NCI-H510A (cell line): ENCODE data around the gene RSBN1.
"Not testable (repeated sequence)": the region's sequence is repeated elsewhere in the genome, so short reads cannot be mapped to it uniquely, and the experiment has no call there.

Experiments used
- DNase-seq: peaks from one replicate; lab custom pipeline; 2025; lab: John Stamatoyannopoulos, UW

The RSBN1 gene

DNA sequence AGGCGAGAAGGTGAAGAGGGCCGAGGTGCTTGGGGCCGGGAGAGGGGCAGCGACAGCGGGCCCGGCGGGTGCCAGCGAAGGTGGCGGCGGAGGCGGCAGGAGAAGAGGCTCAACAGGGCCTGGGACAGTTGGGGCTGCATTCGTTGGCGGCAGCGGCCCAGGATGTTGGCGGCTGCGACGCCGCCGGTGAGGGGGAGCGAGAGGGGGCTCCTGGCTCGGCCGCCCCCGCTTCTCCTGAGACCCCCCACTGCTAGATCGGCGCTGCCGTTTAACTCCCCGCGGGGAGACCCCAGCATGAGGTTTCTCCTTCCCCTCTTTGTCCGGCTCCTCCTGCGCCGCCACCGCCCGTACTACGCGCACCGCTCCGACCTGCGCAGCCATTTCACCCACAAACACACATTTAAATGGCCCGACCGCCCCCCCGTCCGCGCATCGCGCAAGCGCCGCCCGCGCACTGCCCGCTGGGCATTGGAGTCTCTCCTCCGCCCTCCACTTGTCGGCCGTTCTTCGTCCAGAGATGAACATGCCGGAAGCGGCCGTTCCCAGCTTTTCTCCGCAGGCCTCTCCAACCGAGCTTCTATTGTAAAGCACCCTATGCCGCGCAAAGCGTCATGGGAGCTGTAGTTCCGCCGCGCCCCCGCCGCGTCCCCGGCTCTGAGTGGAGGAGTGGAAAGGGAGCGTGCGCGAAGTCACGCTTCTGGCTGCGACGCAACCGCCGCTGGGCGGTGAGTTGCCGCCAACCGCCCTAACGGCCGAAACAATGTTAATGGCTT is at the start of gene RSBN1:
TSS of gene RSBN1 (minus strand) at position 589 of the 773 bp plus-strand sequence. CDS start at position 525, 64 bp downstream.
- peak; percentile 96 for DNase-seq

DNA sequence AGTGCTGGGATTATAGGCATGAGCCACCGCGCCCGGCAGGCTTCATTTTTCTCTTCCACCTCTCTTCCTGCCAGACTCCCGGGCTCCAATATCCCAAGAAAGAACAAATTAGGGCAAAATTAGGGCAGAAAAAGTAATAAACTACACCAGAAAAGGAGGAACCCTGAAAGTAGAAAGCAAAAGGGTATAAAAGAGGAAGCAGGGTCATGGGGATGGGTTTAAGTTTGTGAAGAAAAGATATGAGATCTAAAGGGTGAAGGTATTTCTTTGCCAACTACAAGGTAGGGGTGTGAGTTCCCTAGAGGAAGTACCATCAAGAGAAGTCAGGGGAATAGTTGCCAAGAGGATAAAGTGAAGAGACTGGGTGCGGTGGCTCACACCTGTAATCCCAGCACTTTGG is 49.4 kb upstream of the RSBN1 start:
- no peak for DNase-seq

DNA sequence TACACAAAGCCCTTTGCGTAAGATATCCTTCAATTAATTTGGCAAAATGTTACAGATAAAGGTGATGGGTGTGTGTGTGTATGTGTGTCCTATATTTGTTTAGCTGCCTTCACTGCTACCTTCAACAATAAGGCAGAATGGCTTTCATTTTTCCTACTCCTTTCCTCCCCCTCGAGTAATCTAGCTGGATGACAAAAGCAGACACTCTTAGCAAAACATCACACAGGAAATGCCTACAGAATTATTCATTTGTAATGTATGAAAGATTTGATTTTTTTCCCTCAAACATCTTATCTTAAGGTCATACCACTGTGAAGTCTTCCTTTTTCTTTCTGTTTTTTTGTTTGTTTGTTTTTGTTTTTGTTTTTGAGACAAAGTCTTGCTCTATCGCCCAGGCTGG is 48.6 kb upstream of the RSBN1 start:
- DNase-seq = no peak

DNA sequence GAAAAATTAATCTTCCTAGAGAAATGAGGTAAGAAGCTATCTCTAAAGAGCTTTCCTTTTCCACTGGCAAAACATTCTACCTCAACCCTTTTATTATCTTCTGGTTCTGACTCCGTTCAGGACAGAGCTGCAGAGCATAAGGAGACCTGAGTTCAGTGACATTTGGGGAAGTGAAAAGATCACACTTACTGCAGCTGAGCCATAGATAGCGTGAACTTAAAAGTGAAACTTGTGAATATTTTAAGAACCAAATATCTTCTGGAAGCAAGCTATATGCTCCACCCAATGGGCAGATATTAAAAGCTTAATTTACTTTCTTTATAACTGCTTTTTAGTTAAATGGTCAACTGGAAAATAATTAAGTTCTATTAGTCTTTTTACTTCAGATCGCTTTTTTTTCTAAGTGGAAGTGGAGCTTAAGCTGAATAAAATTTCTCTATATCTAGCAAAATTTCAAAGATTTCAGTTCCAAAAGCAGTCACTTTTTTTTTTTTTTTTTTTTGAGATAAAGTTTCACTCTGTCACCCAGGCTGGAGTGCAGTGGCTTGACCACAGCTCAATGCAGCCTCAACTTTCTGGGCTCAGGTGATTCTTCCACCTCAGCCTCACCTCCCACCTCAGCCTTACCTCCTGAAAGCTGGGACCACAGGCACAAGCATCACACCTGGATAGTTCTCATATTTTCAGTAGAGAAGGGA is 47.4 kb upstream of the RSBN1 start:
- no peak for DNase-seq

DNA sequence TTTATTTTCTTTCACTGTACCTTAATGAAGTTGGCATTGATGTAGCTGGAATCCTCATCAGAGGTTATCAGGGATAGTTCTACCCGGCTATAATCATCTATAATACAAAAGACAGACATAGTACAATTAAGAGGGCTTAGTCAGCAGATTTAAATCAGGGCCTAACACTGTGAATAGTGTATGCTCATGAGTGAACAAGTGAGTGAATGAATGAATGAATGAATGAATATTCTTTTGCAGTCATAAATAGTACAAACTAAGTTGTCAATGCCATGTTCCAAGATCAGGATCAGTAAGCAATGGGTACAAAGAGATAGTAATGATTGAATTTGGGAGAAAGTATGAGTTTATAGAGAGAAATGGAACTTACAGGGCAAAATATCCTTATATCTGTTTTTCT is 46.7 kb upstream of the RSBN1 start:
- no peak for DNase-seq

DNA sequence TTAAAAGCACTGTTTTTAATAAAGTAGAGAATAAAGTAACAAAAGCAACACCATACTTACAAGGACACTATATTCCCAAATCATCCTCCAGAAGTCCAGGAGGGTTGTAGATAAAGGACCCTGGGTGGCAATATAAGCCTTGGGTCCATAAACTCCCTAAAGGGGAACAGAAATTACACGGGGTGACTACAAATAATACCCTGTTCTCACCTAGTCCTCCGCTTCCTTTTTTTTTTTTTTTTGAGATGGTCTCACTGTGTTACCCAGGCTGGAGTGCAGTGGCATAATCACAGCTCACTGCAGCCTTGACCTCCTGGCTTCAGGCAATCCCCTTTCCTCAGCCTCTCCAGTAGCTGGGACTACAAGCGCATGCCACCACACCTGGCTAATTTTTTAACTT is 46.1 kb upstream of the RSBN1 start:
- no peak for DNase-seq

DNA sequence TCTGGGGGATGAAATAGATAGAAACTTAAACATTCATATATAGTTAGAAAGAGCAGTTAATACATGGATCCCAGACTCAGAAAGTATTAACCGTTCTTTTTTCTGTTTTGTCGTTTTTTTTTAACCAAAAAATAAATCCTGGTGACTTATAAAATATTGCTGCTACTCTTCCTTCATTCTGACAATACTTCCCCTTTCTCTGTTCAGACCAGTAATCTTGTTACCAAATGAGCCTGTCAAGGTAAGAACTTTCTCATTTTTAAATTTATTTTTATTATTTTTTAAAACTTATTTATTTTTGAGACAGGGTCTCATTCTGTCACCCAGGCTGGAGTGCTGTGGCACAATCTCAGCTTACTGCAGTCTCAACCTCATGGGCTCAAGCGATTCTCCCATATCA is 45.5 kb upstream of the RSBN1 start:
- no peak for DNase-seq

DNA sequence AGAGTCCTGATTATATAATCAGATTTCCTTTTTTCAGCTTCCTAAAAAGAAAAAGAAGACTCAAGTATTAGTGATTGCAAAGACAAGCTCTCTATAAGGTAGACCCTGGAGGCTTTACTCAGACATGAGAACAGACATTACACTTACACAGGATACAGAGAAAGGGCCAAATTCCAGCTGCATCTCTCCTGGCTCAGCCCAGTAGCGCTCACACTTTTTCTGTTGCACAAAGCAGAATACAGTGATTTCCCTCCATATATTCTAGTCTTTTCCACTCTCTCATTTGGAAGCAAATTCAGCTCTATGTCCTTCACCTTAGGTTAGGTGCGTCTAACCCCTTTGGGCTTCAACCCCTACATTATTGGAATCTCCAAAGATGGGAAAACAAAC is 44.1 kb upstream of the RSBN1 start:
- no peak for DNase-seq

DNA sequence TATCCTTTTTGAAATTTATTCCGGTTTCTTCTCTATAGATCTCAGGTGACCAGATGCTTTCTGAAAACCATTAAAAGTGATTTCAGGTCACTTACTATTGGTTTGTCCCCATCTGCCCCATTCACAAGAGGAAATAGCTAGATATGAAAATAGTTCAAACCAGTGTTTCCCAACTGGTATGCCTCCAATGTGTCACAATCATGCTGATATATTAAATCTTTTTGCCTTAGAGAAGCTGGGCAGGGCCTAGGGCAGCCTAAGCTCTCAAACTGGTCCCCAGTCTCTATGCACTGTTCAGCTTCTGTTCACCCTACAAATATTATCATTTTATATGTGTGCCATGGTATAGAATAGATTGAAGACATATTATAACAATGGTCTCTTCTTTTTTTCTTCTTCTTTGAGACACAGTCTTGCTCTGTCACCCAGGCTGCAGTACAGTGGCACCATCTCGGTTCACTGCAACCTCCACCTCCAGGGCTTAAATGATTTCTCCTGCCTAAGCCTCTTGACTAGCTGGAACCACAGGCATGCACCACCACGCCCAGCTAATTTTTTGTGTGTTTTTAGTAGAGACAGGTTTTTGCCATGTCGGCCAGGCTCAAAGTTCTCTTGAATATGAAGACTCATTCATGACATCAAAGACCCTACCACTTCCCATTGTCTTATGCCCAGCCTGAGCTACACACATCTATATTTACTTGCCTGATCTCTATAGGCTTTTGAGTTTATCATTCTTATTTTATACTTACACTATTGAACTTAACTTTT is 43.5 kb upstream of the RSBN1 start:
- DNase-seq = no peak

DNA sequence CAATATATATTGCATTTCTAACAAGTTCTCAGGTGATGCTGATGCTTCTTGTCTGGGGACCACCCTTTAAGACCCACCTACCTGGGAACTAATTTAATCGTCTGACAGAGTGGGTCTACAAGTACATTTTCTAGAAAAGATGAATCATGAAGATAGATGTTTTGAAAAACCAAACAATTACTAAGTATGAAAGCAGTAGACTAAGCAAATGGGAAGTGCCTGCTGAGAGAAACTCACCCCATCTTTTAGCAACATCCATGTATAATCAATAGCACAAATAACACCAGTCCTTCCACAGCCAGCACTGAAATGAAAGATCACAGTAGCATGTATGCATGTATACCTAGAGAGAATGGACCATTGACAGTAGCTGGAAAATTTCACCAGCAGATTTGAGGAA is 42.0 kb upstream of the RSBN1 start:
- DNase-seq = no peak

DNA sequence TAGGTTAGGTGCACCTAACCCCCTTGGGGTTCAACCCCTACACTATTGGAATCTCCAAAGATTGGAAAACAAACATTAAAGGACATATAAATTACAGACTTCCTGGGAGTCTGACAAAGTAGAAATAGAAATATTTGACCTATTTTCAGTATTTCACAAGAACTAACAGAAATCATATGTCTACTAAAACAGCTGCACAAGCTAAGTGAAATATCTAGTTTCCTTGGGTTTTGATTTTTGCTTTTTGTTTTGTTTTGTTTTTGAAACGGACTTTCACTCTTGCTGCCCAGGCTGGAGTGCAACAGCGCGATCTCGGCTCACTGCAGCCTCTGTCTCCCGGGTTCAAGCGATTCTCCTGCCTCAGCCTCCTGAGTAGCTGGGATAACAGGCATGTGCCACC is 40.4 kb upstream of the RSBN1 start:
- DNase-seq = not testable (repeated sequence)

DNA sequence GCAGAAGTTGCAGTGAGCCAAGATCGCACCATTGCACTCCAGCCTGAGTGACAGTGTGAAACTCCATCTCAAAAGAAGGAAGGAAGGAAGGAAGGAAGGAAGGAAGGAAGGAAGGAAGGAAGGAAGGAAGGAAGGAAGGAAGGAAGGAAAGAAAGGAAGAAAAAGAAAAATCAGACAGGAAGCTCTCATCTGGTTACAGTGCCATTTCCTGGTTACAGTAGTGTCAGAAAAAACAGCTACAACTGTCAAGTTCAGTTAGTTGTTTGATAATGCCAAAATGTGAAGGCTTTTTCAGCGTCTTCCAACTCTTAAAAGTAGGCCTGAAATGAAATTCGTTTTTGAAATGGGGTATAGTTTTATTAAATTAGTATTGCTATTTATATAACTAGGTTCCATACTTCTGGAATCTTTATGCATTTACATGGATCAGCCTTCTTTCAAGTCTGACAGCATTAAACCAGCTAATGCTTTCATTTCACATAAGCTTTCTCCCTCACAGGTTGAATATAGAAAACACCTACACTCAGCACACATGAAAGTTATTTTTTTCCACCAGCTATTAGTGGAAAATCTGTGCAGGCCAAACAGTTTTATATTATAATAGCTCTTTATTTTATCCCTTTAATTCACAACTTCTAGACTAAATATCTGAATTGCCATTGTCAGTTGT is 38.0 kb upstream of the RSBN1 start:
- DNase-seq = no peak

DNA sequence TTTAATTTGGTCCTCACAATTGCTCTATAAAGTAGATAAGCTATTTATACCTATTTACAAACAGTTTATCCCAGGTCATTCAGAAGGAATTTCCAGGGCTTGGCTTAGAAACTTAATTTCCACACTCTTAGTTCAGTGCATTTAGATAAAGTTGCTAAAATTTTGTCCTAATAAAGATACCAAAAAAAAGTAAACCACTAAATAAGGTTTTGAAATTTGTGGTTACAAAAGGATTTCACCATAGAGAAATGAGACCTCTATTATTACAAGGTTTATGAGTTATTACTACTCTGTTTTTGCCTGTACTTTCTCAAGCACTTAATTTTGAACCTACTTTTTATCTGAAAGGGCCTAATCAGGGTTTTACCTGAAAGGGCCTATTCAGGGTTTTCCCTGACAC is 36.8 kb upstream of the RSBN1 start:
- DNase-seq = no peak

DNA sequence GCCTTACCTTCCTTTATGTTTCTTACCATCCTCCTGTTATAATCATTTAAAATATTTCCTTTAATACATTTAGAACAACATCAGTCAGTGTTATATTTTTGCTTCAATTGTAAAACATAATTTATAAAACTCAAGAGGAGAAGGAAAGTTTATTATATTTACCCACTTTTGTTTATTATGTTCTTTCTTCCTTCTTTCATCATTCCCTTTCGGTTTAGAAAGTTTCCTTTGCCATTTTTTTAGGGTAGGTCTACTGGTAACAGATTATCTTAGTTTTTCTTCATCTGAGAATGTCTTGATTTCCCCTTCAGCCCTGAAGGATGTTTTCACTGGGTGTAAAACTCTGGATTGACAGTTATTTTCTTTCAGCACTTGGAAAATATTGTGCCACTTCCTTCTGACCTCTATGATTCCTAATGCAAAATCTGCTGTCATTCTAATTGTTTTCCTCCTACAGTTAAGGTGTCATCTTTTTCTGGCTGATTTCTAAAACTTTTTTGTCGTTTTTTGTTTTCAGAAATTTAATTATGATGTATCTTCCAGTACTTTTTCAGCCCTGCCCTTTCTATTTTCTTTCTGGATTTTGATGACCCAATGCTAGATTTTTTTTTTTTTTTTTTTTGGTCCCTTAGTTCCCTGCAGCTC is 34.2 kb upstream of the RSBN1 start:
- no peak for DNase-seq

DNA sequence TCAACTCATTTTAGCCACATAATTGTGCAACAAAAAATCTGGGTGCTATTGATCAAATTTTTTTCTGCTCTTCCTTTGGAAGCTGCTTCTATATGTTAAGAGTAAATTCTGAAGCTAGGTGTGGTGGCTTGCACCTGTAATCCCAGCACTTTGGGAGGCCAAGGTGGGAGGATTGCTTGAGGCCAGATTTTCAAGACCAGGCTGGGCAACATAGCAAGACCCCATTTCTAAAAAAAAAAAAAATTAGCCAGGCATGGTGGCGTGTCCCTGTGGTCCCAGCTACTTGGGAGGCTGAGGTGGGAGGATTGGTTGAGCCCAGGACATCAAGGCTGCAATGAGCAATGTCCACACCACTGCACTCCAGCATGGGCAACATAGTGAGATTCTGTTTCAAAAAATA is 24.3 kb upstream of the RSBN1 start:
- no peak for DNase-seq

DNA sequence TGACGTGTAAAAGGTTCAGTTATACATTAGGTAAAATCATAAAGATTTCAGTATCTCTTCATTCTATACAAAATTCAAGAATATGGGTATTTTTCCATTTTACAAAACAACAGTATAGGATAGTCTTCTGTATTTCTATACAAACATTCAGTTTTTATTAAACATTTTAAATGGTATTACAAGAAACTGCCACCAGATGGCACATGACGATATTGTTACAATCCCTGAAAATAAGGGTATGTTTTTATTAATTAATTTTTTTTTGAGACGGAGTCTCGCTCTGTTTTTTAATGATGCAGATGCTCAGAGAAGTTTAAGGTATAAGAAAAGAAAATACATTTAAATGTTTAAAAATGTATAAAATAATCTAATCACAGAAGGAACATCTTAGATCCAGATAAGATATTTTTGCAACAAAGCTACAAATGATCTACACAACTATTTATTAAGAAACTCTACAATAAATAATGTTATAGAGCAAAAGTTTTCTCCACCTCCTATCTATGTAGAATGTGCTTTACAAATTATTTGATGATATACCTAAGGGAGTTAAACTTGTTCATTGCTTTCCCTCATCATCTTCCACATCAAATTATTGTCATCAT is 23.5 kb upstream of the RSBN1 start:
- DNase-seq = no peak

DNA sequence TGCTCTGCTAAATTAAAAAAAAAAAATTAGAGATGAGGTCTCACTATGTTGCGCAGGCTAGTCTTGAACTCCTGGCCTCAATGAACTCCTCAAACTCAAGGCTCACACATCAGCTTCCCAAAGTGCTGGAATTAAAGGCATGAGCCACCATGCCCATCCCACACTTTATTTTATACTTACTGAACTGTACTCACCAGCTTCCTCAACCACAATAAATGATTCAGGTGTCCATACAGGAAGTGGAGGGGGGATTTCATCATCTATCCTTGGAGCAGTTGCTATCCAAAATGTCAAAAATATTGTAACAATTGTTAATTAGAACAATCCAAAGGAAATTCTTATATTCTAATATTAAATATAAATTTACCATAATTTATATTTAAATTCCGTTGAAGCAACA is 22.4 kb upstream of the RSBN1 start:
- DNase-seq = no peak

DNA sequence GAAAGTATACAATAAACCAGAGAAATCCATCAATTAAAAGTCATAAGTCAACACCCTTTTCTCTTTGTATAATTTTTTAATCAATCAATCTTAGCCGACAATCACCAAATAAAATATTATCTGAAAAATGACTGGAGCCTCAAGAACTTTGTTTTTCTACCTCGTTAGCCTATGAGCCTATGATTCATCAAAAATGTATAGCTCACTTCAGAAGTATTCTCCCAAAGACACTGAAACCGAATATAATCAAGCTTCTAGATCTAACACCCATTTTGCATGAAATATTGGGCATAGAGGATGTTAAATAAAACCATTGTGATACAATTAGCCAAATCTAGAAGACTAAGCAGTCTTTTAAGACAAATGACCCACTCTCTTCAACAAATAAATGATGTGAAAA is 17.8 kb upstream of the RSBN1 start:
- DNase-seq = no peak

DNA sequence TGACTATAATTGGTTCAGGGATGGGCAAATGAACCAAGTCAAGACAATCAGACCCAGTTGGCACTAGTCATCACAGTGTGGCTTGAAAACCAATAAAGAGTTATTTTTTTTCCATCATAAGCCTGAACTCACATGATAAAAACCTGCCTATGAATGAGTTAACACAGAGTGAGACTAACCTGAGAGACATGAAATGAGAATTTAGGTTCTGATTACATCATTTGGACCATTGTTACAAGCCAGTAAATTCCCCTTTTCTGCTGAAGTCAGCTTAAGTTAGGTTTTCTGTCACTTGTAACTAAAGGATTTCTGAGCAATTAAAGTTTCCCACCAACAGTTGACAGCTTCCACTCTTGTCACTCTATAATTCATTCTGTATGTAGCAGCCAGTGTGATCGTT is 9.6 kb upstream of the RSBN1 start:
- DNase-seq = no peak

DNA sequence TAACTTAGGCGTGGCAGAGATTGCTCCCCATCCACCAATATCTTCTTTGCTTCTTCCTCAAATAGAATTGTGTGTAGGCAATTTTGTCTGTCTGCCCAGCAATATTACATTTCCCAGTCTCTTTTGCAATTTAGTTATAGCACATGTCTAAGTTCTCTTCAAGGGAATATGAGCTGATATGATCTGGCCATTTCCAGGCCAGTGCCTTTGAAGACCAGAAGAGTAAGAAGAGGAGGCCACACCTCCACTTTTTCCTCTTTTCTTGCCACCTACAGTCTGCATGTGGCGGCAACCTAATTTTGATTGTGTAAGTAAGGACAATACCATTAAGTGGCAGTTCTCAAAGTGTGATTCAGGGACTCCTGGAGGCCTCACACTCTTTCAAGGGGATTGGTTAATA is 6.3 kb upstream of the RSBN1 start:
- no peak for DNase-seq

DNA sequence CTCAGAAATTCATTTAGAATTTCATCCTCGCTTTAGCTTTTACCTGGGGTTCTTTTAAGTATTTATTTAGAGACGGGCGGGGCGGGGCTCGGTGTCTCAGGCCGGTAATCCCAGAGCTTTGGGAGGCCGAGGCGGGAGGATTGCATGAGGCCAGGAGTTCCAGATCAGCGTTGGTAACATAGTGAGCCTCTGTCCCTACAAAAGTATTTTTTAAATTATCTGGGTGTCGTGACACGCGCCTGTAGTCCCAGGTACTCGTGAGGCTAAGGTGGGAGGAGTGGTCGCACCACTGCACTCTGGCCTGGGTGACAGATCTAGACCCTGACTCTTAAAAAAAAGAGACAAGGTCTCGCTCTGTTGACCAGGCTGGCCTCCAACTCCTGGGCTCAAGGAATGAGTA is 942 bp upstream of the RSBN1 start:
- DNase-seq = no peak
